IMR-90 (cell line): Measurements from ENCODE around the gene GNG12. TPM values are rescaled to one million over a fixed set of nuclear protein-coding genes. Genes with fewer than 3 reads are reported as not detected.

ENCODE experiments used
- ATAC-seq: fragments of 200-7000 bp; cut with Tn5 transposase; 2 replicates; pipeline ENCODE4 v1.9.1; 2020; ENCODE audit warnings: low read depth, mild to moderate bottlenecking, moderate library complexity
- BruUV-seq: library from RNA; stranded (reverse); fragments of 400-500 nt; replicated peaks from 2 replicates; lab custom pipeline; 2021; lab: Mats Ljungman, UMichigan
- CTCF ChIA-PET: fragments of 300-600 bp; formaldehyde crosslinking; extraction: SDS; loops from one replicate; lab custom pipeline; 2021; ENCODE audit warnings: antibody characterized with exemption; lab: Yijun Ruan, JAX
- POLR2A ChIA-PET: fragments of 300-600 bp; sonication (Branson Sonifier 250); formaldehyde crosslinking; loops from one replicate; lab custom pipeline; 2022; ENCODE audit warnings: antibody characterized with exemption; ENCODE audit not compliant: unreplicated experiment; lab: Charles Lee
- DNase-seq: peaks from one replicate; pipeline ENCODE4 v3.0.0; 2013
- H2AFZ ChIP-seq: replicated peaks from 2 replicates; pipeline ENCODE3; 2013; ENCODE audit warnings: low read length, mild to moderate bottlenecking; ENCODE audit not compliant: poor library complexity
- H2AK5ac ChIP-seq: 2 replicates; pipeline ENCODE4 v1.6.1; 2013; ENCODE audit warnings: low read depth, low read length, inconsistent platforms
- H2AK9ac ChIP-seq: replicated peaks from 2 replicates; pipeline ENCODE3; 2013; ENCODE audit warnings: mild to moderate bottlenecking, low read depth, low read length, moderate library complexity; ENCODE audit not compliant: poor library complexity
- H2BK120ac ChIP-seq: 2 replicates; pipeline ENCODE4 v1.6.1; 2013; ENCODE audit warnings: low read depth, low read length, inconsistent platforms
- H2BK15ac ChIP-seq: 3 replicates; pipeline ENCODE4 v1.6.1; 2013; ENCODE audit warnings: low read depth, low read length, inconsistent platforms
- H2BK20ac ChIP-seq: 2 replicates; pipeline ENCODE4 v1.6.1; 2013; ENCODE audit warnings: low read depth, mild to moderate bottlenecking, inconsistent platforms, low read length, moderate library complexity
- H2BK5ac ChIP-seq: 2 replicates; pipeline ENCODE4 v1.6.1; 2013; ENCODE audit warnings: mild to moderate bottlenecking, low read depth, low read length, inconsistent platforms; ENCODE audit not compliant: poor library complexity, severe bottlenecking
- H3K14ac ChIP-seq: replicated peaks from 2 replicates; pipeline ENCODE4 v1.6.1; 2013; ENCODE audit warnings: low read depth, low read length, inconsistent platforms
- H3K18ac ChIP-seq: 2 replicates; pipeline ENCODE4 v1.6.1; 2013; ENCODE audit warnings: low read depth, low read length, control low read depth
- H3K23ac ChIP-seq: 2 replicates; pipeline ENCODE4 v1.6.1; 2013; ENCODE audit warnings: low read depth, low read length, inconsistent platforms
- H3K27ac ChIP-seq: 2 replicates; pipeline ENCODE4 v1.5.1; 2013; ENCODE audit warnings: mild to moderate bottlenecking, control low read depth, low read length; ENCODE audit not compliant: insufficient read depth
- H3K27me3 ChIP-seq: 2 replicates; pipeline ENCODE4 v1.6.1; 2013; ENCODE audit warnings: low read length; ENCODE audit not compliant: control insufficient read depth, insufficient read depth
- H3K36me3 ChIP-seq: 2 replicates; pipeline ENCODE4 v1.6.1; 2013; ENCODE audit warnings: low read length, mixed read lengths; ENCODE audit not compliant: control insufficient read depth, insufficient read depth
- H3K4ac ChIP-seq: 2 replicates; pipeline ENCODE4 v1.6.1; 2013; ENCODE audit warnings: low read depth, low read length, inconsistent platforms
- H3K4me1 ChIP-seq: 2 replicates; pipeline ENCODE4 v1.6.1; 2013; ENCODE audit warnings: low read length, mixed read lengths; ENCODE audit not compliant: control insufficient read depth, insufficient read depth
- H3K4me2 ChIP-seq: 2 replicates; pipeline ENCODE4 v1.6.1; 2013; ENCODE audit warnings: low read depth, mild to moderate bottlenecking, control low read depth, low read length, moderate library complexity
- H3K4me3 ChIP-seq: 2 replicates; pipeline ENCODE4 v1.5.1; 2013; ENCODE audit warnings: low read depth, mild to moderate bottlenecking, control low read depth, low read length, moderate library complexity; ENCODE audit not compliant: insufficient read depth
- H3K56ac ChIP-seq: 2 replicates; pipeline ENCODE4 v1.6.1; 2013; ENCODE audit warnings: low read length, inconsistent platforms; ENCODE audit not compliant: insufficient read depth; ENCODE audit errors: extremely low read depth
- H3K79me1 ChIP-seq, 2 experiments: 2 replicates each; pipeline ENCODE4 v1.6.1; 2013; ENCODE audit warnings: low read length in 2 of 2, inconsistent platforms in 1 of 2, low read depth in 1 of 2
- H3K9ac ChIP-seq: 2 replicates; pipeline ENCODE4 v1.6.1; 2013; ENCODE audit warnings: low read depth, low read length, control low read depth
- H3K9me1 ChIP-seq: 2 replicates; pipeline ENCODE4 v1.6.1; 2013; ENCODE audit warnings: low read length, inconsistent platforms; ENCODE audit not compliant: insufficient read depth
- H3K9me3 ChIP-seq: 2 replicates; pipeline ENCODE4 v1.6.1; 2013; ENCODE audit warnings: low read length; ENCODE audit not compliant: control insufficient read depth, insufficient read depth
- H4K20me1 ChIP-seq: 2 replicates; pipeline ENCODE4 v1.6.1; 2013; ENCODE audit warnings: low read length, inconsistent platforms; ENCODE audit not compliant: insufficient read depth
- H4K5ac ChIP-seq: 2 replicates; pipeline ENCODE4 v1.6.1; 2013; ENCODE audit warnings: mild to moderate bottlenecking, low read depth, low read length, control low read depth
- H4K8ac ChIP-seq, 2 experiments: 2 replicates each; pipeline ENCODE4 v1.6.1; 2013; ENCODE audit warnings: low read depth in 2 of 2, low read length in 2 of 2, control low read depth in 1 of 2, inconsistent platforms in 1 of 2
- H4K91ac ChIP-seq: 2 replicates; pipeline ENCODE4 v1.6.1; 2013; ENCODE audit warnings: low read depth, low read length, inconsistent platforms; ENCODE audit not compliant: insufficient read depth
- BHLHE40 ChIP-seq: fragments of 150-350 bp; IDR thresholded peaks from 2 replicates; pipeline ENCODE4 v1.6.1; 2016; ENCODE audit warnings: mild to moderate bottlenecking, low read depth, low read length
- CEBPB ChIP-seq: IDR thresholded peaks from 2 replicates; pipeline ENCODE4 v1.6.1; 2012; ENCODE audit warnings: low read depth, low read length, improper control_type of control experiment
- CHD1 ChIP-seq: IDR thresholded peaks from 2 replicates; pipeline ENCODE4 v1.6.1; 2012; ENCODE audit warnings: low read depth, low read length, improper control_type of control experiment
- ELK1 ChIP-seq: fragments of 150-350 bp; IDR thresholded peaks from 2 replicates; pipeline ENCODE4 v1.6.1; 2016; ENCODE audit warnings: low read depth, mild to moderate bottlenecking, low read length, moderate library complexity, borderline replicate concordance
- FOS ChIP-seq: fragments of 150-350 bp; IDR thresholded peaks from 2 replicates; pipeline ENCODE4 v1.6.1; 2016; ENCODE audit warnings: low read depth, low read length
- MAFK ChIP-seq: IDR thresholded peaks from 2 replicates; pipeline ENCODE4 v1.6.1; 2012; ENCODE audit warnings: low read depth, low read length, improper control_type of control experiment
- MAZ ChIP-seq: IDR thresholded peaks from 2 replicates; pipeline ENCODE4 v1.6.1; 2012; ENCODE audit warnings: low read depth, mild to moderate bottlenecking, low read length, improper control_type of control experiment, moderate library complexity, borderline replicate concordance
- MXI1 ChIP-seq: IDR thresholded peaks from 2 replicates; pipeline ENCODE4 v1.6.1; 2012; ENCODE audit warnings: low read depth, mild to moderate bottlenecking, low read length, moderate library complexity, borderline replicate concordance
- NFE2L2 ChIP-seq: fragments of 150-350 bp; IDR thresholded peaks from 2 replicates; pipeline ENCODE4 v1.6.1; 2016; ENCODE audit warnings: low read depth, mild to moderate bottlenecking, low read length
- POLR2A ChIP-seq: IDR thresholded peaks from 2 replicates; pipeline ENCODE4 v1.6.1; 2012; ENCODE audit warnings: mild to moderate bottlenecking, low read depth, low read length
- RAD21 ChIP-seq: IDR thresholded peaks from 2 replicates; pipeline ENCODE4 v1.6.1; 2012; ENCODE audit warnings: low read length, improper control_type of control experiment
- RCOR1 ChIP-seq: IDR thresholded peaks from 2 replicates; pipeline ENCODE4 v1.6.1; 2012; ENCODE audit warnings: mild to moderate bottlenecking, low read length, improper control_type of control experiment; ENCODE audit not compliant: insufficient replicate concordance
- RFX5 ChIP-seq: IDR thresholded peaks from 2 replicates; pipeline ENCODE4 v1.8.0; 2012; ENCODE audit warnings: low read depth, mild to moderate bottlenecking, low read length, moderate library complexity
- SMC3 ChIP-seq: fragments of 150-350 bp; IDR thresholded peaks from 2 replicates; pipeline ENCODE4 v1.6.1; 2016; ENCODE audit warnings: low read depth, mild to moderate bottlenecking, antibody characterized with exemption, low read length, moderate library complexity
- WGBS, 2 experiments: methylation state at CpG; one replicate each; pipeline versions ENCODE4 v1.1.5 to v1.1.7; 2013; ENCODE audit warnings: missing lambda C conversion rate in 2 of 2; ENCODE audit not compliant: insufficient read length in 1 of 2; ENCODE audit errors: extremely low coverage in 2 of 2; 5-methylcytosine and 5-hydroxymethylcytosine counted together
- dilution Hi-C: fragments of 300-500 bp; cut with HindIII; formaldehyde crosslinking; loops from one replicate; pipeline ENCODE4 v1.14.3; 2018; ENCODE audit warnings: low sequenced_read_pairs; ENCODE audit not compliant: unreplicated experiment
- in situ Hi-C: fragments of 300-500 bp; cut with MboI; formaldehyde crosslinking; loops from 3 replicates; pipeline ENCODE4 v1.14.3; 2019; ENCODE audit warnings: low sequenced_read_pairs, inconsistent platforms, mixed read lengths
- intact Hi-C: fragments of 100-400 bp; cut with micrococcal nuclease; formaldehyde crosslinking; loops from 2 replicates; pipeline ENCODE4 v1.10.0; 2022
- polyA plus RNA-seq, 3 experiments: library from polyadenylated mRNA; depleted of rRNA; stranded (reverse); fragments of >200 nt; gene quantifications; 2 replicates each; pipeline ENCODE4 v1.2.3, GENCODE V29; 2012; ENCODE audit warnings: low replicate concordance in 1 of 3
- total RNA-seq: library from RNA; depleted of rRNA; stranded (reverse); fragments of >200 nt; gene quantifications from 2 replicates; pipeline ENCODE4 v1.2.3, GENCODE V29; 2012
- TF ChIP-seq, protein P1 (sequence below): fragments of 150-350 bp; IDR thresholded peaks from 2 replicates; pipeline ENCODE4 v1.6.1; 2017; ENCODE audit warnings: mild to moderate bottlenecking, antibody characterized with exemption, low read length, low read depth
- TF ChIP-seq, protein P2 (sequence below): conservative IDR thresholded peaks from 2 replicates; pipeline ENCODE4 v1.5.1; 2012; ENCODE audit warnings: mild to moderate bottlenecking, low read depth, low read length, improper control_type of control experiment

Gene GNG12
- total and polyA plus RNA-seq, 2 of the 4 experiments (the other 2 are of a cell fraction): 92.3 to 132 TPM

- H3K9ac ChIP-seq: no peak overlapping the region
- no peak overlapping the region for H2BK20ac ChIP-seq
- WGBS, 2 experiments: no CpG with 5 or more reads among the region's 1 CpG
- H4K5ac ChIP-seq: no peak overlapping the region
- H3K9me1 ChIP-seq: no peaks in the 10 kb centered on the region
- DNase-seq: peak; percentile 49
- no peaks in the 10 kb centered on the region for H3K4me1 ChIP-seq
- no peak for TF ChIP-seq CEBPB
- TF ChIP-seq MAZ: no peak
- TF ChIP-seq FOS: no peak
- no peak for TF ChIP-seq RFX5
- TF ChIP-seq, protein P1, sequence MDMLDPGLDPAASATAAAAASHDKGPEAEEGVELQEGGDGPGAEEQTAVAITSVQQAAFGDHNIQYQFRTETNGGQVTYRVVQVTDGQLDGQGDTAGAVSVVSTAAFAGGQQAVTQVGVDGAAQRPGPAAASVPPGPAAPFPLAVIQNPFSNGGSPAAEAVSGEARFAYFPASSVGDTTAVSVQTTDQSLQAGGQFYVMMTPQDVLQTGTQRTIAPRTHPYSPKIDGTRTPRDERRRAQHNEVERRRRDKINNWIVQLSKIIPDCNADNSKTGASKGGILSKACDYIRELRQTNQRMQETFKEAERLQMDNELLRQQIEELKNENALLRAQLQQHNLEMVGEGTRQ: no peak
- TF ChIP-seq ELK1: no peak
- no peak for TF ChIP-seq MXI1
- TF ChIP-seq NFE2L2: no peak
- no peak for TF ChIP-seq BHLHE40
- TF ChIP-seq POLR2A: no peak
- no peak for TF ChIP-seq SMC3
- no peak for TF ChIP-seq MAFK
- TF ChIP-seq RAD21: no peak
- no peak for TF ChIP-seq CHD1
- TF ChIP-seq, protein P2, sequence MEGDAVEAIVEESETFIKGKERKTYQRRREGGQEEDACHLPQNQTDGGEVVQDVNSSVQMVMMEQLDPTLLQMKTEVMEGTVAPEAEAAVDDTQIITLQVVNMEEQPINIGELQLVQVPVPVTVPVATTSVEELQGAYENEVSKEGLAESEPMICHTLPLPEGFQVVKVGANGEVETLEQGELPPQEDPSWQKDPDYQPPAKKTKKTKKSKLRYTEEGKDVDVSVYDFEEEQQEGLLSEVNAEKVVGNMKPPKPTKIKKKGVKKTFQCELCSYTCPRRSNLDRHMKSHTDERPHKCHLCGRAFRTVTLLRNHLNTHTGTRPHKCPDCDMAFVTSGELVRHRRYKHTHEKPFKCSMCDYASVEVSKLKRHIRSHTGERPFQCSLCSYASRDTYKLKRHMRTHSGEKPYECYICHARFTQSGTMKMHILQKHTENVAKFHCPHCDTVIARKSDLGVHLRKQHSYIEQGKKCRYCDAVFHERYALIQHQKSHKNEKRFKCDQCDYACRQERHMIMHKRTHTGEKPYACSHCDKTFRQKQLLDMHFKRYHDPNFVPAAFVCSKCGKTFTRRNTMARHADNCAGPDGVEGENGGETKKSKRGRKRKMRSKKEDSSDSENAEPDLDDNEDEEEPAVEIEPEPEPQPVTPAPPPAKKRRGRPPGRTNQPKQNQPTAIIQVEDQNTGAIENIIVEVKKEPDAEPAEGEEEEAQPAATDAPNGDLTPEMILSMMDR: no peak
- TF ChIP-seq RCOR1: no peak
- H2AK9ac ChIP-seq: no peak overlapping the region
- no peak overlapping the region for H2BK5ac ChIP-seq
- H3K4ac ChIP-seq: no peak overlapping the region
- peak; percentile 94 for ATAC-seq
- H3K14ac ChIP-seq: no peak overlapping the region
- no peak overlapping the region for H2BK15ac ChIP-seq
- H4K91ac ChIP-seq: no peak overlapping the region
- no peaks in the 10 kb centered on the region for H4K20me1 ChIP-seq
- intact Hi-C loops: no loop called here
- H3K4me2 ChIP-seq: peak overlapping the region; percentile 28; the same call in 1 of the 2 replicates
- H3K23ac ChIP-seq: no peak overlapping the region
- dilution Hi-C loops: no loop called here
- POLR2A ChIA-PET: interaction anchor here (0.6 kb wide), 1 partner anchor 20 kb away, joined by 3 read pairs; no protein-coding TSS in a partner anchor
- H3K18ac ChIP-seq: no peak overlapping the region
- no peaks in the 10 kb centered on the region for H3K79me1 ChIP-seq
- H3K56ac ChIP-seq: no peak overlapping the region
- CTCF ChIA-PET: interaction anchor here (0.6 kb wide), 3 partner anchors 10 to 102 kb away, joined by 3 to 4 read pairs (median 4); no protein-coding TSS in a partner anchor
- in situ Hi-C loops: no loop called here
- no peak overlapping the region for H2BK120ac ChIP-seq
- H3K27me3 ChIP-seq: no peaks in the 10 kb centered on the region
- no peak overlapping the region for H3K27ac ChIP-seq
- BruUV-seq: no TSS peak
- H3K4me3 ChIP-seq: no peak overlapping the region
- no peak overlapping the region for H4K8ac ChIP-seq
- no peak overlapping the region for H2AK5ac ChIP-seq
- no peak overlapping the region for H2AFZ ChIP-seq
- no peaks in the 10 kb centered on the region for H3K9me3 ChIP-seq
- H3K36me3 ChIP-seq: no peaks in the 10 kb centered on the region
These were observed 169.2 kb downstream of the GNG12 start for GRCh38 chr1:67664048-67664447.
